A549 (cell line): ENCODE measurements around the gene CHI3L1. TPM values are rescaled to one million over a fixed set of nuclear protein-coding genes. Genes with fewer than 3 reads are reported as not detected.

ENCODE experiments used
- ATAC-seq, 2 experiments: fragments of 200-7000 bp in 1 of 2; fragments of >200 bp in 1 of 2; cut with Nextera tagmentation in 1 of 2; cut with Tn5 transposase in 1 of 2; 3 replicates each; pipeline versions ENCODE4 v1.8.0 to v1.9.1; 2018 to 2020; ENCODE audit warnings: mild to moderate bottlenecking in 1 of 2, moderate library complexity in 1 of 2
- CTCF ChIA-PET: fragments of 300-600 bp; sonication (Branson Sonifier 250); formaldehyde crosslinking; extraction: SDS; loops from one replicate; lab custom pipeline; 2021; ENCODE audit warnings: antibody characterized with exemption, inconsistent platforms; lab: Yijun Ruan, JAX
- POLR2A ChIA-PET: fragments of 350-600 bp; formaldehyde crosslinking; extraction: SDS; loops from one replicate; lab custom pipeline; 2021; ENCODE audit warnings: antibody characterized with exemption, inconsistent platforms; lab: Yijun Ruan, JAX
- DNase-seq, 2 experiments: peaks; one replicate each; pipeline versions ENCODE4 v3.0.0 to v3.0.0-alpha.2; 2011 to 2016; ENCODE audit warnings: low read depth in 1 of 2, low spot score in 1 of 2
- FAIRE-seq: peaks from 2 replicates; lab custom pipeline; 2011; peaks lifted over from hg19 to GRCh38; lab: Jason Lieb, UNC
- H3K27ac ChIP-seq, 2 experiments: fragments of >200 bp; sonication (Bioruptor Twin); formaldehyde crosslinking; 3 replicates each; pipeline ENCODE4 v1.5.1; 2016 to 2017
- H3K4me1 ChIP-seq: fragments of >200 bp; sonication (Bioruptor Twin); formaldehyde crosslinking; 3 replicates; pipeline ENCODE4 v1.6.1; 2016
- H3K4me2 ChIP-seq: fragments of >200 bp; sonication (Bioruptor Twin); formaldehyde crosslinking; 3 replicates; pipeline ENCODE4 v1.6.1; 2016
- H3K4me3 ChIP-seq: fragments of >200 bp; sonication (Bioruptor Twin); formaldehyde crosslinking; 3 replicates; pipeline ENCODE4 v1.5.1; 2016
- H3K9me3 ChIP-seq: fragments of >200 bp; sonication (Bioruptor Twin); formaldehyde crosslinking; 3 replicates; pipeline ENCODE4 v1.6.1; 2016
- BCL3 ChIP-seq: fragments of >200 bp; sonication (Bioruptor Twin); formaldehyde crosslinking; IDR thresholded peaks from 3 replicates; pipeline ENCODE4 v1.6.1; 2016
- BHLHE40 ChIP-seq: IDR thresholded peaks from 2 replicates; pipeline ENCODE4 v1.6.1; 2012; ENCODE audit warnings: low read depth, low read length, inconsistent platforms
- CHD2 ChIP-seq: fragments of 150-350 bp; IDR thresholded peaks from 2 replicates; pipeline ENCODE4 v1.6.1; 2014; ENCODE audit warnings: low read length; ENCODE audit not compliant: partially characterized antibody
- E2F6 ChIP-seq: IDR thresholded peaks from 2 replicates; pipeline ENCODE4 v1.6.1; 2012; ENCODE audit warnings: low read depth, borderline replicate concordance
- EHMT2 ChIP-seq: fragments of 200-600 bp; sonication (generic); IDR thresholded peaks from 2 replicates; pipeline ENCODE4 v1.6.1; 2016; ENCODE audit warnings: antibody characterized with exemption, low read depth, mild to moderate bottlenecking, moderate library complexity
- HOXA7 ChIP-seq: fragments of 250-450 bp; sonication (Bioruptor Pico); IDR thresholded peaks from 2 replicates; pipeline ENCODE4 v1.5.0; 2020; ENCODE audit warnings: mild to moderate bottlenecking, moderate library complexity
- HOXB13 ChIP-seq: fragments of 250-450 bp; sonication (Bioruptor Pico); IDR thresholded peaks from 2 replicates; pipeline ENCODE4 v1.5.0; 2020; ENCODE audit warnings: low read depth, mild to moderate bottlenecking, moderate library complexity
- HOXB5 ChIP-seq: fragments of 250-450 bp; sonication (Bioruptor Pico); IDR thresholded peaks from 2 replicates; pipeline ENCODE4 v1.5.0; 2020; ENCODE audit warnings: mild to moderate bottlenecking, moderate library complexity
- MAFK ChIP-seq: fragments of 450-650 bp; IDR thresholded peaks from 2 replicates; pipeline ENCODE4 v1.6.1; 2014; ENCODE audit not compliant: partially characterized antibody
- MAZ ChIP-seq: fragments of 150-350 bp; IDR thresholded peaks from 2 replicates; pipeline ENCODE4 v1.6.1; 2014; ENCODE audit warnings: antibody characterized with exemption, low read depth, low read length, borderline replicate concordance
- NFE2L2 ChIP-seq: fragments of 150-350 bp; conservative IDR thresholded peaks from 2 replicates; pipeline ENCODE4 v1.6.1; 2014; ENCODE audit warnings: low read length
- NPAS2 ChIP-seq: fragments of 250-450 bp; sonication (Bioruptor Pico); IDR thresholded peaks from 2 replicates; pipeline ENCODE4 v1.8.0; 2022; ENCODE audit warnings: mild to moderate bottlenecking, moderate library complexity, borderline replicate concordance
- PHF8 ChIP-seq: fragments of 200-600 bp; sonication (generic); IDR thresholded peaks from 2 replicates; pipeline ENCODE4 v1.6.1; 2016; ENCODE audit warnings: low read depth, mild to moderate bottlenecking, antibody characterized with exemption, moderate library complexity, borderline replicate concordance
- POLR2A ChIP-seq: IDR thresholded peaks from 2 replicates; pipeline ENCODE4 v1.6.1; 2012; ENCODE audit warnings: mild to moderate bottlenecking, low read length
- RARB ChIP-seq: fragments of 250-450 bp; sonication (Bioruptor Pico); IDR thresholded peaks from 2 replicates; pipeline ENCODE4 v1.8.0; 2021; ENCODE audit warnings: mild to moderate bottlenecking, moderate library complexity
- RCOR1 ChIP-seq: fragments of 150-350 bp; IDR thresholded peaks from 2 replicates; pipeline ENCODE4 v1.6.1; 2014; ENCODE audit warnings: antibody characterized with exemption, low read length, low read depth
- RFX5 ChIP-seq: fragments of 450-650 bp; IDR thresholded peaks from 2 replicates; pipeline ENCODE4 v1.7.1; 2014; ENCODE audit warnings: antibody characterized with exemption, mild to moderate bottlenecking, moderate library complexity
- SMC3 ChIP-seq: fragments of >200 bp; sonication (Bioruptor Twin); formaldehyde crosslinking; IDR thresholded peaks from 3 replicates; pipeline ENCODE4 v1.6.1; 2018; ENCODE audit warnings: inconsistent platforms
- SREBF2 ChIP-seq: fragments of 450-650 bp; IDR thresholded peaks from 2 replicates; pipeline ENCODE4 v1.6.1; 2014; ENCODE audit warnings: mild to moderate bottlenecking, moderate library complexity
- TP53 ChIP-seq: fragments of 250-450 bp; sonication (Bioruptor Pico); IDR thresholded peaks from 2 replicates; pipeline ENCODE4 v1.5.0; 2021; ENCODE audit warnings: mild to moderate bottlenecking, moderate library complexity
- WGBS: methylation state at CpG from one replicate; pipeline ENCODE4 v1.1.6; 2017; ENCODE audit errors: missing lambda C conversion rate; 5-methylcytosine and 5-hydroxymethylcytosine counted together
- polyA plus RNA-seq, 4 experiments: library from polyadenylated mRNA; depleted of rRNA in 3 of 4; stranded (reverse); fragments of >200 nt; fragmentation: RNase III in 1 of 4; extraction: RNeasy Plus Mini Kit Qiagen cat#74134 plus additional on column Dnase treatment in 1 of 4; gene quantifications; 2 replicates in 3 of 4; 3 replicates in 1 of 4; pipeline ENCODE4 v1.2.3, GENCODE V29; 2011 to 2017

Gene CHI3L1
- polyA plus RNA-seq, 2 of the 4 experiments (the other 2 are of a cell fraction) = 0.04 TPM; not detected in 1

- Histone ChIP-seq H3K4me2 (no peak overlapping the region), H3K27ac (peak overlapping the region in 1 of 2 experiments; percentile 51; a peak in 1 of 6 replicates)
- 64% methylated on average over 9 of the region's 9 CpGs for WGBS
- CTCF ChIA-PET = interaction anchor here (1.1 to 3.3 kb wide), 7 partner anchors 13 to 260 kb away, joined by 3 to 16 read pairs (median 4); no protein-coding TSS in a partner anchor
- no peak for DNase-seq
- no peak for TF ChIP-seq EHMT2
- TF ChIP-seq E2F6 = no peak
- no peak for TF ChIP-seq BCL3
- TF ChIP-seq NFE2L2 = no peak
- no peak for TF ChIP-seq HOXB5 (CRISPR knock-in tag)
- no peak for TF ChIP-seq RARB
- TF ChIP-seq TP53 (CRISPR knock-in tag) = no peak
- TF ChIP-seq RCOR1 = no peak
- TF ChIP-seq BHLHE40 = no peak
- TF ChIP-seq NPAS2 (CRISPR knock-in tag) = no peak
- TF ChIP-seq, all 56 proteins: peak for 0
- FAIRE-seq = no peak
- Histone ChIP-seq H3K4me3 (no peak overlapping the region), H3K4me1 (peaks cover 19% of the 10 kb centered on the region), H3K9me3 (no peaks in the 10 kb centered on the region)
- POLR2A ChIA-PET = interaction anchor here (1.0 kb wide), 1 partner anchor 19 kb away, joined by 3 read pairs; no protein-coding TSS in a partner anchor
- no peak for ATAC-seq
These were observed 34.9 kb downstream of the CHI3L1 start for GRCh38 chr1:203151362-203152157.

GRCh38 chr1:203150511-203151297 is 35.8 kb downstream of the CHI3L1 start:
- H3K4me3 ChIP-seq = no peak overlapping the region
- H3K4me1 ChIP-seq = peaks cover 19% of the 10 kb centered on the region
- H3K9me3 ChIP-seq = no peaks in the 10 kb centered on the region
- TF ChIP-seq MAFK (no peak), MAZ (no peak), HOXB5 (CRISPR knock-in tag) (no peak), SMC3 (no peak), SREBF2 (no peak), PHF8 (no peak), HOXA7 (no peak)
- ChIA-PET CTCF (interaction anchor here (0.6 to 3.1 kb wide), 5 partner anchors 14 to 117 kb away, joined by 3 to 12 read pairs (median 4); no protein-coding TSS in a partner anchor), POLR2A (interaction anchor here (1.0 kb wide), 1 partner anchor 18 kb away, joined by 3 read pairs; no protein-coding TSS in a partner anchor)
- DNase-seq (no peak), ATAC-seq (no peak), FAIRE-seq (no peak)
- no peak overlapping the region for H3K4me2 ChIP-seq
- WGBS = 67% methylated on average over 8 of the region's 9 CpGs
- no peak overlapping the region for H3K27ac ChIP-seq

GRCh38 chr1:203149188-203149840 is 37.2 kb downstream of the CHI3L1 start:
- TF ChIP-seq EHMT2 (no peak), HOXB13 (CRISPR knock-in tag) (no peak), PHF8 (no peak), CHD2 (no peak), POLR2A (no peak), RFX5 (no peak)
- H3K4me2 ChIP-seq = no peak overlapping the region
- no peaks in the 10 kb centered on the region for H3K9me3 ChIP-seq
- POLR2A ChIA-PET = no interaction called here
- H3K4me1 ChIP-seq = peaks cover 19% of the 10 kb centered on the region
- H3K27ac ChIP-seq = no peak overlapping the region
- H3K4me3 ChIP-seq = no peak overlapping the region
- DNase-seq = no peak
- CTCF ChIA-PET = interaction anchor here (1.4 to 3.9 kb wide), 7 partner anchors 8 to 339 kb away, joined by 3 to 20 read pairs (median 8); no protein-coding TSS in a partner anchor
- FAIRE-seq = no peak
- WGBS = 75% methylated on average over 7 of the region's 7 CpGs
- no peak for ATAC-seq
